Spinal cord (tissue), 10 donors: Measurements from ENCODE around the gene SPTY2D1. TPM values are rescaled to one million over a fixed set of nuclear protein-coding genes. Genes with fewer than 3 reads are reported as not detected.
"Not testable (repeated sequence)": the region's sequence is repeated elsewhere in the genome, so short reads cannot be mapped to it uniquely, and the experiment has no call there.

ENCODE experiments used
- DNase-seq, 6 donors: peaks; one replicate each; pipeline versions ENCODE4 v3.0.0 to v3.0.0-alpha.2; 2013 to 2015; ENCODE audit warnings: low spot score in 6 of 6, low read depth in 4 of 6
- H3K27ac ChIP-seq: one replicate; pipeline ENCODE4 v1.5.1; 2013; ENCODE audit warnings: low read depth, low read length, control low read depth
- H3K27me3 ChIP-seq: one replicate; pipeline ENCODE4 v1.6.1; 2013; ENCODE audit warnings: low read length; ENCODE audit not compliant: control insufficient read depth, insufficient read depth
- H3K36me3 ChIP-seq: one replicate; pipeline ENCODE4 v1.6.1; 2013; ENCODE audit warnings: low read length; ENCODE audit not compliant: control insufficient read depth, insufficient read depth
- H3K4me1 ChIP-seq: one replicate; pipeline ENCODE4 v1.6.1; 2013; ENCODE audit warnings: low read length; ENCODE audit not compliant: control insufficient read depth, insufficient read depth
- H3K4me3 ChIP-seq: one replicate; pipeline ENCODE4 v1.5.1; 2013; ENCODE audit warnings: low read depth, low read length, control low read depth
- H3K9me3 ChIP-seq: one replicate; pipeline ENCODE4 v1.6.1; 2013; ENCODE audit warnings: low read length; ENCODE audit not compliant: control insufficient read depth, insufficient read depth
- WGBS: methylation state at CpG from one replicate; pipeline ENCODE4 v1.1.5; 2013; ENCODE audit warnings: missing lambda C conversion rate; ENCODE audit not compliant: insufficient coverage; 5-methylcytosine and 5-hydroxymethylcytosine counted together
- polyA plus RNA-seq, 2 donors: library from polyadenylated mRNA; unstranded; fragments of 120-200 nt; gene quantifications; one replicate each; pipeline ENCODE4 v1.2.1, GENCODE V29; 2013; ENCODE audit not compliant: insufficient read length in 2 of 2
- total RNA-seq, 2 donors: library from RNA; depleted of rRNA in 1 of 2; stranded (reverse); fragments of 120-200 nt in 1 of 2; fragments of >200 nt in 1 of 2; gene quantifications; one replicate each; pipeline versions ENCODE4 v1.2.3 to v1.2.4, GENCODE V29; 2013 to 2014
- donor health status: healthy.

SPTY2D1 gene
- total and polyA plus RNA-seq, 4 donors = 7.5 to 21.3 (median 13.2) TPM

GRCh38 chr11:18668131-18668530 lies 34.0 kb upstream of the SPTY2D1 start:
- H3K4me3 ChIP-seq = no peak overlapping the region

DNA sequence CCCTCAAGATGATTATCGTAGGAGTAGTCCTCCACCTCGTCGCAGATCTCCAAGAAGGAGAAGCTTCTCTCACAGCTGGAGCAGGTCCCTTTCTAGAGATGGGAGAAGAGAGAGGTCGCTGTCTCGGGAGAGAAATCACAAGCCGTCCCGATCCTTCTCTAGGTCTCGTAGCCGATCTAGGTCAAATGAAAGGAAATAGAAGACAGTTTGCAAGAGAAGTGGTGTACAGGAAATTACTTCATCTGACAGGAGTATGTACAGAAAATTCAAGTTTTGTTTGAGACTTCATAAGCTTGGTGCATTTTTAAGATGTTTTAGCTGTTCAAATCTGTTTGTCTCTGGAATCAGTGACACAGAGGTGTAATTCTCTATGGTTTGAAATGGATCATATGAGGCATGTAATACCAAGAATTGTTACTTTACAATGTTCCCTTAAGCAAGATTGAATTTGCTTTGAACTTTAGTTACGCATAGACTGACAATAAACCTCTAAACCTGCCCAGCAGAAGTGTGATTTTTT lies 31.3 kb upstream of the SPTY2D1 start:
- WGBS = no CpG with 5 or more reads among the region's 10 CpGs
- H3K27me3 ChIP-seq, DNase-seq, H3K9me3 ChIP-seq, H3K4me1 ChIP-seq, H3K27ac ChIP-seq, H3K4me3 ChIP-seq, H3K36me3 ChIP-seq: not testable (repeated sequence)

More at GRCh38 chr11:18668131-18668530, 34.0 kb upstream of the SPTY2D1 start:
- Histone ChIP-seq H3K4me1 (no peaks in the 10 kb centered on the region), H3K27ac (no peak overlapping the region), H3K36me3 (no peaks in the 10 kb centered on the region), H3K9me3 (no peaks in the 10 kb centered on the region), H3K27me3 (no peaks in the 10 kb centered on the region)
- 88% methylated on average over 4 of the region's 4 CpGs for WGBS
- no peak for DNase-seq

DNA sequence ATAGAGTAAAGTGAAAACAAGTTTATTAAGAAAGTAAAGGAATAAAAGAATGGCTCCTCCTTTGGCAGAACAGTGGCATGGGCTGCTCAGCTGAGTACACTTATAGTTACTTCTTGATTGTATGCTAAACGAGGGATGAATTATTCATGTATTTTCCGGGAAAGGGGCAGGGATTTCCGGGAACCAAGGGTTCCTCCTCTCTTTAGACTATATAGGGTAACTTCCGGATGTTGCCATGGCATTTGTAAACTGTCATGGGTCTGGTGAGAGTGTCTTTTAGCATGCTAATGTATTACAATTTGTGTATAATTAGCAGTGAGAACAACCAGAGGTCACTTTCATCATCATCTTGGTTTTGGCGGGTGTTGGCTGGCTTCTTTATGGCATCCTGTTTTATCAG lies 23.5 kb upstream of the SPTY2D1 start:
- no peaks in the 10 kb centered on the region for H3K4me1 ChIP-seq
- DNase-seq = no peak

GRCh38 chr11:18650859-18651557 lies 16.9 kb upstream of the SPTY2D1 start:
- H3K4me3 ChIP-seq = no peak overlapping the region
- H3K27ac ChIP-seq = no peak overlapping the region
- peaks cover 2% of the 10 kb centered on the region for H3K27me3 ChIP-seq
- 83% methylated on average over 15 of the region's 19 CpGs for WGBS
- H3K4me1 ChIP-seq = no peaks in the 10 kb centered on the region
- peak in 2 of 6 donors; percentile 14 to 19 for DNase-seq
- no peaks in the 10 kb centered on the region for H3K9me3 ChIP-seq
- H3K36me3 ChIP-seq = no peaks in the 10 kb centered on the region

More for the DNA sequence above, 23.5 kb upstream of the SPTY2D1 start:
- 90% methylated on average over 2 of the region's 5 CpGs for WGBS
- Histone ChIP-seq H3K9me3 (no peaks in the 10 kb centered on the region), H3K36me3 (no peaks in the 10 kb centered on the region), H3K27ac (no peak overlapping the region), H3K27me3 (no peaks in the 10 kb centered on the region), H3K4me3 (no peak overlapping the region)

DNA sequence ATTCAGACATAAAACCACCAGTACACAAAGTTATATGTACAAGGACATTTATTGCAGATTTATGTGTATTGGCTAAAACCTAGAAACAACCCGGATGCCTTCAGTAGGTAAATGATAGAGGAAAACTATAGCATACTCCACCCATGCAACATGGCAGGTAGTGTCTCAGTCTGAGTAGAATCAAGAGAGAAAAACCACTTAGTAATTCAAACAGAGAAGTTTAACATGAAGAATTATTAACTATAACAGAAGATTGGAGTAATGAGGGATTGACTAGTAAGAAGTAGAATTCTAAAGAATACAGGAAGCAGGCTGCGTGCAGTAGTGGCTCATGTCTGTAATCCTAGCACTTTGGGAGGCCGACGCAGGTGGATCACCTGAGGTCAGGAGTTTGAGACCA lies 16.2 kb upstream of the SPTY2D1 start:
- Histone ChIP-seq H3K9me3 (no peaks in the 10 kb centered on the region), H3K27ac (no peak overlapping the region), H3K4me1 (no peaks in the 10 kb centered on the region), H3K4me3 (no peak overlapping the region), H3K27me3 (peaks cover 2% of the 10 kb centered on the region), H3K36me3 (no peaks in the 10 kb centered on the region)
- DNase-seq = no peak
- WGBS = no CpG with 5 or more reads among the region's 4 CpGs

DNA sequence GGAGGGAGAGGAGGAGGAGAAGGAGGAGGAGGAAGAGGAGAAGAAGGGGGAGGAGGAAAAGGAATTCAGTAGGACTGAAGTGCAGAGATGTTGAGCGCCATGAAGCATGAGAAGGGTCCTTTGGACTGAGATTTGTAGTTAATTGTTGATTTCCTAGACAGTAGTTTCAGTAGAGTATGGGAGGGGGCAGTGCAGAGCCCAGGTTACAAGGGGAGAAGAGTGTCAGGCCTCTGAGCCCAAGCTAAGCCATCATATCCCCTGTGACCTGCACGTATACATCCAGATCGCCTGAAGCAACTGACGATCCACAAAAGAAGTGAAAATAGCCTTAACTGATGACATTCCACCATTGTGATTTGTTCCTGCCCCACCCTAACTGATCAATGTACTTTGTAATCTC lies 8.9 kb upstream of the SPTY2D1 start:
- WGBS = 78% methylated on average over 1 of the region's 4 CpGs
- H3K36me3 ChIP-seq, H3K27me3 ChIP-seq, H3K4me1 ChIP-seq, H3K4me3 ChIP-seq, DNase-seq, H3K9me3 ChIP-seq, H3K27ac ChIP-seq: not testable (repeated sequence)

DNA sequence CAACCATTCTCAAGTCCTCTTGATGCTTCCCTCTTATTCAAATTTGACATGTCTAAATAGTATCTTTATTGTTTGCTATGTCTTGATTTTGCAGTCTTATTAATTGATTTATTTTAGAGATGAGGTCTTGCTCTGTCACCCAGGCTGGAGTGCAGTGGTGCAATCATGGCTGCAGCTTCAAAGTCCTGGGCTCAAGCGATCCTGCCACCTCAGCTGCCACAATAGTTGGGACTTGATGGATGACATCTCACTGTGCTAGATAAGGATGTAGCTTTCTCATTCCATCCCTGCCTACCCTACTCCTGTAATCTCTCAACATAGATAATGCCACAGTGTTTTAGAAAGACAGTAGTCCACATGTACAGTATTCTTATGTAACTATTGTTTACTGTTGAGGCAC lies 7.5 kb upstream of the SPTY2D1 start:
- no peak for DNase-seq
- Histone ChIP-seq H3K27ac (no peak overlapping the region), H3K4me3 (no peak overlapping the region), H3K4me1 (no peaks in the 10 kb centered on the region), H3K36me3 (no peaks in the 10 kb centered on the region), H3K9me3 (no peaks in the 10 kb centered on the region), H3K27me3 (peaks cover 2% of the 10 kb centered on the region)
- no CpG with 5 or more reads among the region's 1 CpG for WGBS

DNA sequence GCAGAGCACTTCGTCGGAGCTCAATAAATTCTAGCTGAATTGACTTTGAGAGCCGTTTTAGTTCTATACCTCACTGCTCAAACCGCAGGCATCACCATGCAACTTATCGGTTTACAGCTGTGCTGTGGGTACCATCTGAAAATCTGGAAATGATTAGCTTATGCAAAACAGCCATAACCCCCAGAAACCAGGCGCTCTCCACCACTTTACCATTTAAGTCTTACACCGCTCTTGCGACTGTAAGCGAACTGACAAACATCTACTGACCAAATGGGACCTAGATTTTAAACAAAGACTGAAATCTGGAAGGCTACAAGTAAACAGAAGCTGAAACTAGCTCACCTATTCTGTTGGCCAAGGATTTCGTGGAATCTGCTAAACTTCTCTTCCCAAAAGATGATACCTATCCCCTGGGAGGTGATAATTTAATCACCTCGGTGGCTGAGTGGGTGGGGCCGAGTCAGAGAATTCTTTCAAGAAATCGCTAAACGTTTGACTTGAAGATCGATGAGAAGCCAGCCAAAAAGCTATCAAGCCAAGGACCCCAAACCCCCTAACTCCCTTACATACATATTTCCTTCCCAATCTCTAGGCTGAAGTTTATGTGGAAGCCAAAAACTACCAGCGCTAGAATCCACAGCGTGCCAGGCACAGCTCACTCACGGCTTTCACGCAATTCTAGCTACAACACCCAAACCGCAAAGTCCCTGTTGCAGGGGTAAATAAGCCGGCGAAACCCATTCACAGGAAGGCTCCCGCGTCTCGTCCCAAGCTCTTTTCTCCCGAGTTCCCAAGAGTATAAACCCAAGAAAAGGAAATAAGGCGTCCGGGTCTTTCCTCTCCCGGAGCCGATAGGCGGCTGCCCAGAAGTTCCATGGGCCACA lies 644 bp downstream of the SPTY2D1 start:
- no peaks in the 10 kb centered on the region for H3K9me3 ChIP-seq
- DNase-seq = no peak
- H3K27me3 ChIP-seq = no peaks in the 10 kb centered on the region
- peak overlapping the region; percentile 99 for H3K27ac ChIP-seq
- peak overlapping the region; percentile 72 for H3K4me3 ChIP-seq
- no peaks in the 10 kb centered on the region for H3K36me3 ChIP-seq
- peaks cover 8% of the 10 kb centered on the region for H3K4me1 ChIP-seq
- 5% methylated on average over 24 of the region's 31 CpGs for WGBS

- Histone ChIP-seq H3K27ac (no peak overlapping the region), H3K4me3 (peak overlapping the region; percentile 72), H3K27me3 (no peaks in the 10 kb centered on the region), H3K4me1 (peaks cover 8% of the 10 kb centered on the region), H3K9me3 (no peaks in the 10 kb centered on the region), H3K36me3 (no peaks in the 10 kb centered on the region)
- no peak for DNase-seq
- WGBS = 0% methylated on average over 1 of the region's 2 CpGs
Observed at GRCh38 chr11:18632841-18633240, 1.3 kb downstream of the SPTY2D1 start.
